ENCODE results near the gene ACAD8.

ACAD8 gene

GRCh38 chr11:134253188-134253993 lies at the start of gene ACAD8, which contains the start of gene THYN1:
Gene ACAD8 (plus strand): TSS chr11:134253568. CDS start chr11:134253601, 33 bp downstream.
Gene THYN1 (minus strand): TSS chr11:134253352. CDS start chr11:134252882, 470 bp downstream.
- DNase-seq, result peak; percentile 97

GRCh38 chr11:134205729-134206128 lies 47.6 kb upstream of the ACAD8 start:
- DNase-seq, result no peak

GRCh38 chr11:134206185-134206584 lies 47.2 kb upstream of the ACAD8 start:
- no peak for DNase-seq

GRCh38 chr11:134207538-134208239 lies 45.7 kb upstream of the ACAD8 start:
- no peak for DNase-seq

DNA sequence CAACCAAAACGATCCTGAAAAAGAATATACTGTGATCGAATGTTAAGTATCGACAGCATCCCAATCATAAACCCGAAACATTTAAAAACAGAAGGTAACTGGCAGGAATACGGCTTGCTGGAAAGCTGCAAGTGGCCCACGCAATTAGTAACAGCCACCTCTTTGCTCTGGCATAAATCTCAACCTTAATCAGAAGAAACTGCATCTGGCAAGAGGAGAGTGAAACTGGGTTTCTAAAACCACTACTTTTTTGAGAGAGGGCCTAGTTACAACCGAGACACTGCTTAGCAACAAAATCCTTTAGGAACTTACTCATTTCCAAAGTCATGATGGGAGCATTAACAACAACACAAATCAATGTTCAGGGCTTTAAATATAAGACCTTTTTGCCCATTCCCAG lies 37.5 kb upstream of the ACAD8 start:
- DNase-seq, result no peak

DNA sequence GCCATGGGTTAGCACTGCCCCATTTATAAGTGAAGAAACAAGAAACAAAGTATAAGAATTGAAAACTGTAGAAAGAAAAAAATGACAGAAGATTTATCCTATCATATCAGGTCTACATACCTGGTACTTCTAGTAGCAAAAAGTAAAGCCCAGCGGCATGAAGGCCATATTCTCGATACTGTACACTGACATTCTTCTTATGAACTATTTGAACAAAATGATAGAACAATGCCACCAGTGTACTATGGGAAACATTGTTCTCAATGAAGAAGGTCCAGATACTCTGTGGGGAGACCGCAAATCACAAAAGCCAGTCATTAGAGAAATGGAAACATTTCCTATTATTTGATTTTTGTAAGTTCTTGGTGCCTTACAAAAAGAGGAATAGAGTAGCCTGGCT lies 36.6 kb upstream of the ACAD8 start:
- DNase-seq, result no peak

- DNase-seq, result peak; percentile 28
These were observed 30.2 kb upstream of the ACAD8 start for GRCh38 chr11:134223121-134223520.

GRCh38 chr11:134223836-134224709 lies 29.3 kb upstream of the ACAD8 start, which contains the start of the genes NCAPD3 and VPS26B:
Gene NCAPD3 (minus strand): TSS chr11:134223967. CDS start chr11:134223926, 41 bp downstream.
Gene VPS26B (plus strand): TSS chr11:134224671. CDS start chr11:134225123, 452 bp downstream.
- peak; percentile 96 for DNase-seq

- peak; percentile 30 for DNase-seq
These were observed 28.4 kb upstream of the ACAD8 start for GRCh38 chr11:134224710-134225664.

GRCh38 chr11:134226806-134227325 lies 26.5 kb upstream of the ACAD8 start:
- no peak for DNase-seq

DNA sequence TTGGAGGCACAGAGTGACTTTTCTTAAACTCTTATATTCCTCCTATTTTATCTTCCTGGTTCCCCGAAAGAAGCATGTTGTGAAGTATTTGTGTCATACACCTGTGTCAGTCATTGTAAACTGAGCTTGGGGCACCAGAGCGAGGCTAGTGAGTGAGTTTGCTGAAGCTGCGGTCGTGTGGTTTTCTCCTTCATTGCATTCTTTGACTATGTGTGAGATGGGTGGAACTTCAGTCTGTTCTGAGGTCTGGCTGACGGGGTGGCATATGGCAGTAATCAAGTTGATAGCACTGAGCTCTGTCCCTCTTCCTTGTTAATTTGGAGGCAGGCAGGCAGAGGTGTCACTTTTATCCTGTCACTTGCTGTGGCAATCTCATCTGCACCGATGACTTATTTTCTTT lies 24.7 kb upstream of the ACAD8 start:
- DNase-seq, result no peak

- no peak for DNase-seq
These were observed 24.1 kb upstream of the ACAD8 start for GRCh38 chr11:134229126-134229790.

GRCh38 chr11:134230339-134230738 lies 23.0 kb upstream of the ACAD8 start:
- DNase-seq, result no peak

- DNase-seq, result no peak
These were observed 21.3 kb upstream of the ACAD8 start for GRCh38 chr11:134231958-134232659.

GRCh38 chr11:134233729-134234179 lies 19.6 kb upstream of the ACAD8 start:
- DNase-seq, result no peak

DNA sequence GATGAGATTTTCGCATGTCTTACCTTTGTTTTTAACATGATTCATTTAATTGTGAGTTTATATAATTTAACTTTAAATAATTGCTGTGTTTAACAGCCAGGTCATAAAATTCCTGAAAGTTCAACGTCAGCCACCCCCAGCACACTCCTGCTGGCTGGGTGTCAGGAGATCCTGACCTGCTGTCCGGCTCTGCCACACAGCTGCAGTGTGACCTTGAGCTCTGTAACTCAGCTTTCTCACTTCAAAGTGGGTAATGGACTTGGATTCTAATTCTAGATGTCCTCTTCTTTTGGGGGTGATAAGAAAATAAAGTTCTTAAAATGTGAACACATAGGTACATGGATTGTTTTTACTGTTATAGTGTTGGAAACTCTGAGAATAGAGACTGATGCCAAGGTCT lies 18.0 kb upstream of the ACAD8 start:
- no peak for DNase-seq

GRCh38 chr11:134236834-134237556 lies 16.4 kb upstream of the ACAD8 start:
- no peak for DNase-seq

DNA sequence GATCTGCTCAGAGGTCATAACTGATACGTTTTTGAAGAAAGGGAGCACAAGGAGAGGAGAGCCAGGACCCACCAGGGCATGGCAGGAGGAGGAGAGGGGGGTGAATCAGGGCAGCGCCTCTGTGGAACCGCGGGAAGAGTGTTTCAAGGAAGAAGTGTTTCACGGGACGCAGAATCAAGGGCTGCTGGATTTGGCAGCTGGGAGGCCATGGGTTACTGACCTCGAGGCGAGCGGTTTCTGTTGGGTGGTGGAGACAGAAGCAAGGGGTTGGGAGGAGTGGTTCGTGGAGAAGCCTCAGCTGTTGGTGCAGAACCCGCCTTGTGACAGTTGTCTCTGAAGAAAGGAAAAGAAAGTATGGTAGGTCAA lies 15.8 kb upstream of the ACAD8 start:
- no peak for DNase-seq

DNA sequence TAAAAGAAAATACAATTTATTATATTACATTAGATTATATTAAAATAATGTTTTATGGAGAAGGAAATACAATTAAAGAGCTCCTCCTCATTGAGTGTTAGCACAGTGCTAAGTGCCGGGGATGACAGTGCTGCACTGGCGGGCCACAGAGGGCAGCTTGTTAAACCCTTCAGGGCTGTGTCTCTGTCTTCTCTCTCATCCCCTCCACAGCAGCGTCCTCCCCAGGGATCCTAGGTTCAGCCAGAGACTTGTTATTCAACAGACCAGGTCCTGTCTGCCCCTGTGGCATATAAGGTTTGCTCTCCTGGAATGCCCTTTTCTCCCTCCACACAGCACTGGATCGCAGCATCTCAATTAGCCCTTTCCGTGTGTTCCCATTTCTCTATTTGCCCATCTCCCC lies 14.4 kb upstream of the ACAD8 start:
- DNase-seq, result no peak

DNA sequence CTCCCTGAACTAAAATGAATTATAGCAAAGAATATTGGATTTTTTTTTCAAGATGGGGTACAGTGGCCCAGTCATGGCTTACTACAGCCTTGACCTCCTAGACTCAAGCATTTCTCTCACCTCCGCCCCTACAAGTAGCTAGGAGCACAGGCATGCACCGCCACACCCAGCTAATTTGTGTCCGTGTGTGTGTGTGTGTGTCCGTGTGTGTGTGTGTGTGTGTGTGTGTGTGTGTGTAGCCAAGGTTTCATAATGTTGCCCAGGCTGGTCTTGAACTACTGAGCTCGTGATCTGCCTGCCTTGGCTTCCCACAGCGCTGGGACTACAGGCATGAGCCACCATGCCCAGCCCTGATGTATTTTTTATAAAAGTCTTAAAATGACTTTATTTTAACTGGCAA lies 12.8 kb upstream of the ACAD8 start:
- no peak for DNase-seq
